GM08714 (cell line): ENCODE data around the gene RHO.
"Not testable (repeated sequence)": the region's sequence is repeated elsewhere in the genome, so short reads cannot be mapped to it uniquely, and the experiment has no call there.

Source experiments
- H3K4me3 ChIP-seq: fragments of 200-500 bp; sonication (Bioruptor generic); 2 replicates; pipeline ENCODE4 v1.5.1; 2014; ENCODE audit warnings: mild to moderate bottlenecking, low read length, inconsistent platforms
- ZNF274 ChIP-seq: IDR thresholded peaks from 2 replicates; pipeline ENCODE4 v1.6.1; 2012; ENCODE audit warnings: mild to moderate bottlenecking, low read depth, low read length

Gene RHO

GRCh38 chr3:129530821-129531220, 2.4 kb downstream of the RHO start:
- H3K4me3 ChIP-seq = no peak overlapping the region
- TF ChIP-seq ZNF274 = no peak

GRCh38 chr3:129531699-129532098, 3.3 kb downstream of the RHO start:
- no peak overlapping the region for H3K4me3 ChIP-seq
- no peak for TF ChIP-seq ZNF274

- TF ChIP-seq ZNF274 = no peak
- H3K4me3 ChIP-seq = no peak overlapping the region
Measured at GRCh38 chr3:129532261-129532660, 3.8 kb downstream of the RHO start.

- TF ChIP-seq ZNF274 = no peak
- H3K4me3 ChIP-seq = no peak overlapping the region
Measured at GRCh38 chr3:129533406-129533805, 5.0 kb downstream of the RHO start.

GRCh38 chr3:129534428-129535027, 6.1 kb downstream of the RHO start:
- no peak for TF ChIP-seq ZNF274
- H3K4me3 ChIP-seq = no peak overlapping the region

- TF ChIP-seq ZNF274 = no peak
- H3K4me3 ChIP-seq = no peak overlapping the region
Measured at GRCh38 chr3:129535075-129535474, 6.6 kb downstream of the RHO start.

- no peak overlapping the region for H3K4me3 ChIP-seq
- TF ChIP-seq ZNF274 = no peak
Measured at GRCh38 chr3:129536374-129536667, 7.9 kb downstream of the RHO start.

GRCh38 chr3:129536804-129537203, 8.4 kb downstream of the RHO start:
- no peak overlapping the region for H3K4me3 ChIP-seq
- TF ChIP-seq ZNF274 = no peak

GRCh38 chr3:129539206-129539605, 10.8 kb downstream of the RHO start:
- TF ChIP-seq ZNF274 = no peak
- H3K4me3 ChIP-seq = no peak overlapping the region

GRCh38 chr3:129540776-129541516, 12.5 kb downstream of the RHO start:
- TF ChIP-seq ZNF274 = no peak
- H3K4me3 ChIP-seq = no peak overlapping the region

GRCh38 chr3:129542747-129543146, 14.3 kb downstream of the RHO start:
- TF ChIP-seq ZNF274 = no peak
- no peak overlapping the region for H3K4me3 ChIP-seq

GRCh38 chr3:129543156-129543790, 14.8 kb downstream of the RHO start, which contains the start of gene H1-8:
Gene H1-8 (plus strand): TSS chr3:129543175. CDS start chr3:129543219, 44 bp downstream.
- no peak for TF ChIP-seq ZNF274

GRCh38 chr3:129543999-129544398, 15.6 kb downstream of the RHO start:
- H3K4me3 ChIP-seq = no peak overlapping the region
- no peak for TF ChIP-seq ZNF274

More at GRCh38 chr3:129543156-129543790, 14.8 kb downstream of the RHO start, which contains the start of gene H1-8:
- H3K4me3 ChIP-seq = no peak within 1 kb of the TSS

- H3K4me3 ChIP-seq = not testable (repeated sequence)
Measured at GRCh38 chr3:129545951-129546350, 17.5 kb downstream of the RHO start.

GRCh38 chr3:129547241-129547640, 18.8 kb downstream of the RHO start:
- H3K4me3 ChIP-seq = no peak overlapping the region
- no peak for TF ChIP-seq ZNF274
